GM18868 (cell line): ENCODE measurements around the gene TRDN.

Experiments
- ATAC-seq: cut with Tn5 transposase; IDR thresholded peaks from one replicate; pipeline ENCODE4 v1.9.1; 2021; ENCODE audit warnings: mild to moderate bottlenecking, moderate library complexity; ENCODE audit not compliant: unreplicated experiment

TRDN gene

GRCh38 chr6:123201869-123202372 is 434.8 kb downstream of the TRDN start:
- ATAC-seq: no peak

GRCh38 chr6:123193298-123193697 is 443.5 kb downstream of the TRDN start:
- ATAC-seq: no peak

DNA sequence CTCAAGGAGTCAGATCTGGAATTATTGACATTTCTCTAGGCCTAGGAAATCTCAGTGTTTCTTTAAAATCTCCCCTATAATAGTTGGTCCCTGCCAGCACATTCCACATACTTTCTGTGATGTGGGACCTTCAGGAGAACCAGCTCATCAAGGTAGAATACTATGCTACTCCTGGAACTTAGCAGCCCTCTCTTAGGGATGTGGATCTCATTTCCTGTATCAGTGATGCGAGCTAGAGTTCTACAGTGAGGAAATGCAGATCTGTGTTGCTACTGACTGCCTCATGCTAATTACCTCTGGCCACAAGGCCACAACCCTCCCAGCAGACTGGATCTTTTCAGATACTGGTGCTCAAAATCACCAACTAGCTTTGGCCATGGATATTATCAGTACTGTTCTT is 446.9 kb downstream of the TRDN start:
- no peak for ATAC-seq

- ATAC-seq: no peak
Observed at GRCh38 chr6:123182998-123183397, 453.8 kb downstream of the TRDN start.

GRCh38 chr6:123176706-123177105 is 460.0 kb downstream of the TRDN start:
- ATAC-seq: no peak

DNA sequence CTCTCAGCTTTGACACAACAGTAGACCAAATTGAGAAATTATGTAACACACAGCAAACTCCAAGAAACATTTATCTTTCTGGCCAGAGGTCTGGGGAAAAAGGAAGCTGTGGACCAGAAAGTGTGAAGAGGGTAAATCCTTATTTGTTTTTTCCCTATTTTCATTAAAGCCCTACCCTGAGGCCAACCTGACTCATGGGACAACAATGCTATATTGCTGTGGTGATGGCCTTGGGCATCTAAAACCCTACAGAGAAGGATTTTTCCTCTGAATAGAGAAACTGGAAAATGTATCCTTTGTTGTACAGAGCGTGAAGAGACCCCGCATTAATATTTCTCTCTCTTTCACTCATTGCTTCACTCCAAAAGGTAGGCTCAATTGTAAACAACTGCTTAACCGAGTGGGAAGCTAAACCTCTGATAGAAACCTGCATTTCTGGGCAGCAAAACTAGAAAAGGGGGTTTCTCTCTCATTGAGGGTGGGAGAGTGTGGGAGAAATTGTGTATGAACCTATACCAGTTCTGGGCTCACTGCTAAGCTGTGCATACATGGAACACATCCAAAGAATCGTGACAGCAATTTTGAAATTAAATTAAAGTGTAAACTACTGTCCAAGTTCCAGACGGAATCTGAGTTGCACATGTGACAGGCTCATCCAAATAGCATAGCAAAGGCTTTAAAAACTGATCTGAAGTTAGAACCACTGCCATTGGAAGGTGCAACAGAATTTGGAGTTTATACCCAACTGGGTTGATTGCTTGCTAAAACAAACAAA is 465.2 kb downstream of the TRDN start:
- no peak for ATAC-seq

GRCh38 chr6:123169774-123170095 is 467.0 kb downstream of the TRDN start:
- no peak for ATAC-seq

GRCh38 chr6:123168892-123169773 is 467.6 kb downstream of the TRDN start:
- ATAC-seq: no peak

- no peak for ATAC-seq
Observed at GRCh38 chr6:123168466-123168865, 468.3 kb downstream of the TRDN start.
